HEK293 (cell line): ENCODE data around the gene ANO2.

Experiments
- CTCF ChIA-PET: fragments of 350-600 bp; formaldehyde crosslinking; extraction: SDS; loops from one replicate; lab custom pipeline; 2021; ENCODE audit warnings: antibody characterized with exemption; lab: Yijun Ruan, JAX
- POLR2A ChIA-PET: fragments of 300-600 bp; formaldehyde crosslinking; extraction: SDS; loops from one replicate; lab custom pipeline; 2020; ENCODE audit warnings: antibody characterized with exemption, inconsistent platforms; lab: Yijun Ruan, JAX
- H3K27ac ChIP-seq: fragments of 200-500 bp; sonication (Bioruptor generic); 2 replicates; pipeline ENCODE4 v1.5.1; 2014; ENCODE audit warnings: low read depth, low read length, control low read depth, inconsistent platforms; ENCODE audit errors: extremely low read depth
- H3K36me3 ChIP-seq, 2 experiments: fragments of 200-500 bp in 1 of 2; sonication (Bioruptor generic) in 1 of 2; 1 replicate in 1 of 2; 2 replicates in 1 of 2; pipeline ENCODE4 v1.5.1; 2014 to 2017; ENCODE audit warnings: inconsistent platforms in 2 of 2, low read length in 2 of 2; ENCODE audit not compliant: control insufficient read depth in 2 of 2, insufficient read depth in 1 of 2
- H3K4me1 ChIP-seq: fragments of 200-500 bp; sonication (Bioruptor generic); 2 replicates; pipeline ENCODE4 v1.5.1; 2014; ENCODE audit warnings: mild to moderate bottlenecking, low read length, inconsistent platforms; ENCODE audit not compliant: control insufficient read depth, insufficient read depth
- H3K4me3 ChIP-seq: 2 replicates; pipeline ENCODE4 v1.5.1; 2011; ENCODE audit warnings: low read depth, mild to moderate bottlenecking, control low read depth, low read length, moderate library complexity
- H3K9me3 ChIP-seq: fragments of 200-500 bp; sonication (Bioruptor generic); 2 replicates; pipeline ENCODE4 v1.5.1; 2014; ENCODE audit warnings: low read depth, low read length, inconsistent platforms; ENCODE audit not compliant: control insufficient read depth, insufficient read depth
- BCL11B ChIP-seq: fragments of 450-650 bp; formaldehyde crosslinking; IDR thresholded peaks from 2 replicates; pipeline ENCODE4 v1.5.1; 2016; ENCODE audit warnings: low read depth, missing biosample characterization, missing genetic modification characterization
- GLI2 ChIP-seq: fragments of 450-650 bp; formaldehyde crosslinking; IDR thresholded peaks from 2 replicates; pipeline ENCODE4; 2017; ENCODE audit warnings: missing biosample characterization, missing genetic modification characterization, low read depth, borderline replicate concordance
- GLIS1 ChIP-seq: fragments of 450-650 bp; formaldehyde crosslinking; IDR thresholded peaks from 2 replicates; pipeline ENCODE4 v1.5.1; 2016; ENCODE audit warnings: missing biosample characterization, missing genetic modification characterization
- HOXA7 ChIP-seq: sonication (generic); formaldehyde crosslinking; IDR thresholded peaks from 2 replicates; pipeline ENCODE4 v1.8.1; 2022; ENCODE audit warnings: missing genetic modification reagents, borderline replicate concordance
- HOXC10 ChIP-seq: sonication (generic); formaldehyde crosslinking; IDR thresholded peaks from 2 replicates; pipeline ENCODE4 v1.8.1; 2023; ENCODE audit warnings: mild to moderate bottlenecking, missing genetic modification reagents
- MYNN ChIP-seq: fragments of 450-650 bp; formaldehyde crosslinking; IDR thresholded peaks from 2 replicates; pipeline ENCODE4 v1.5.1; 2016; ENCODE audit warnings: missing biosample characterization, missing genetic modification characterization, borderline replicate concordance
- PRDM1 ChIP-seq: fragments of 450-650 bp; formaldehyde crosslinking; IDR thresholded peaks from 2 replicates; pipeline ENCODE4; 2016; ENCODE audit warnings: missing biosample characterization, missing genetic modification characterization
- SP3 ChIP-seq: fragments of 450-650 bp; formaldehyde crosslinking; IDR thresholded peaks from 2 replicates; pipeline ENCODE4 v1.5.1; 2016; ENCODE audit warnings: missing biosample characterization, missing genetic modification characterization
- TCF7L2 ChIP-seq: IDR thresholded peaks from 2 replicates; pipeline ENCODE4 v1.6.1; 2011; ENCODE audit warnings: low read depth, mild to moderate bottlenecking, inconsistent platforms, low read length, moderate library complexity, borderline replicate concordance
- ZNF112 ChIP-seq: fragments of 450-650 bp; formaldehyde crosslinking; IDR thresholded peaks from 2 replicates; pipeline ENCODE4 v1.5.0; 2017; ENCODE audit warnings: missing biosample characterization, missing genetic modification characterization
- ZNF121 ChIP-seq: fragments of 450-650 bp; formaldehyde crosslinking; IDR thresholded peaks from 2 replicates; pipeline ENCODE4 v1.5.1; 2016; ENCODE audit warnings: missing biosample characterization, missing genetic modification characterization
- ZNF133 ChIP-seq: fragments of 450-650 bp; formaldehyde crosslinking; IDR thresholded peaks from 2 replicates; pipeline ENCODE4 v1.5.1; 2016; ENCODE audit warnings: missing biosample characterization, missing genetic modification characterization
- ZNF140 ChIP-seq: fragments of 450-650 bp; formaldehyde crosslinking; IDR thresholded peaks from 2 replicates; pipeline ENCODE4 v1.5.1; 2016; ENCODE audit warnings: missing biosample characterization, missing genetic modification characterization
- ZNF2 ChIP-seq: fragments of 450-650 bp; formaldehyde crosslinking; IDR thresholded peaks from 2 replicates; pipeline ENCODE4 v1.5.1; 2016; ENCODE audit warnings: missing biosample characterization, missing genetic modification characterization
- ZNF211 ChIP-seq: fragments of 450-650 bp; formaldehyde crosslinking; IDR thresholded peaks from 2 replicates; pipeline ENCODE4 v1.5.1; 2016; ENCODE audit warnings: low read depth, missing biosample characterization, missing genetic modification characterization
- ZNF23 ChIP-seq: fragments of 450-650 bp; formaldehyde crosslinking; IDR thresholded peaks from 2 replicates; pipeline ENCODE4 v1.5.1; 2016; ENCODE audit warnings: missing biosample characterization, missing genetic modification characterization, borderline replicate concordance
- ZNF274 ChIP-seq, 2 experiments: fragments of 200-500 bp in 1 of 2; fragments of 450-650 bp in 1 of 2; sonication (Bioruptor generic) in 1 of 2; formaldehyde crosslinking in 1 of 2; IDR thresholded peaks; 2 replicates each; pipeline versions ENCODE4 v1.5.1 to v1.6.1; 2014 to 2016; ENCODE audit warnings: borderline replicate concordance in 1 of 2, inconsistent platforms in 1 of 2, low read length in 1 of 2, missing biosample characterization in 1 of 2, missing genetic modification characterization in 1 of 2
- ZNF473 ChIP-seq: fragments of 450-650 bp; formaldehyde crosslinking; IDR thresholded peaks from 2 replicates; pipeline ENCODE4 v1.5.1; 2017; ENCODE audit warnings: missing biosample characterization, missing genetic modification characterization
- ZNF521 ChIP-seq: fragments of 450-650 bp; formaldehyde crosslinking; IDR thresholded peaks from 2 replicates; pipeline ENCODE4 v1.5.1; 2017; ENCODE audit warnings: missing biosample characterization, mild to moderate bottlenecking, missing genetic modification characterization
- ZNF558 ChIP-seq: fragments of 450-650 bp; formaldehyde crosslinking; IDR thresholded peaks from 2 replicates; pipeline ENCODE4 v1.5.1; 2016; ENCODE audit warnings: missing biosample characterization, missing genetic modification characterization
- ZNF701 ChIP-seq: fragments of 450-650 bp; formaldehyde crosslinking; IDR thresholded peaks from 2 replicates; pipeline ENCODE4 v1.5.1; 2016; ENCODE audit warnings: missing biosample characterization, missing genetic modification characterization
- ZNF837 ChIP-seq: fragments of 450-650 bp; formaldehyde crosslinking; IDR thresholded peaks from 2 replicates; pipeline ENCODE4 v1.5.1; 2016; ENCODE audit warnings: missing biosample characterization, missing genetic modification characterization
- ZXDB ChIP-seq: fragments of 450-650 bp; formaldehyde crosslinking; IDR thresholded peaks from 2 replicates; pipeline ENCODE4 v1.5.1; 2016; ENCODE audit warnings: missing biosample characterization, missing genetic modification characterization
- TF ChIP-seq, protein P1 (sequence below): fragments of 450-650 bp; formaldehyde crosslinking; IDR thresholded peaks from 2 replicates; pipeline ENCODE4 v1.5.1; 2016; ENCODE audit warnings: missing biosample characterization, missing genetic modification characterization
- TF ChIP-seq, protein P2 (sequence below): fragments of 450-650 bp; formaldehyde crosslinking; IDR thresholded peaks from 2 replicates; pipeline ENCODE4 v1.5.1; 2016; ENCODE audit warnings: missing biosample characterization, missing genetic modification characterization
- TF ChIP-seq, protein P3 (sequence below): fragments of 450-650 bp; formaldehyde crosslinking; IDR thresholded peaks from 2 replicates; pipeline ENCODE4 v1.5.1; 2016; ENCODE audit warnings: missing biosample characterization, missing genetic modification characterization

Gene ANO2

DNA sequence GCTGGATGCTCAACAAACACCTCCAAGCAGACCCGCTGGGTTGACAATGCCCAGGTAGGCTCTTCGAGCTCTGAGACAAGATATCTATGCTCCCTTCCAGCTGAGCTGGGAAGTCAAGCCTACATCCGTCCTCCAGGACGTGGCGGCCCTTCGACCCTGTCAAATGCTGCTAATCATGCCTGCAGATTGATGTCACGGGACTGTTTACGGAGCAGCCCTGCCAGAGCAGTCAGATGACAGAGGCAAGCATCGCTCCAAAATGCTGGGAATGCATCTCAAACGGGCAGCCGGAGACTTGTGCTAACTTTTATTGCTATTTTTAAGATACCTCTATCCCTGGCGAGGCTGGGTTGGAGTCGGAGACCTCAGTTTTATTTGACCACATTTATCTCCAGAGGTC lies 373.9 kb downstream of the ANO2 start:
- Histone ChIP-seq H3K4me3 (no peak overlapping the region), H3K27ac (no peak overlapping the region), H3K4me1 (no peaks in the 10 kb centered on the region), H3K36me3 (no peaks in the 10 kb centered on the region), H3K9me3 (no peaks in the 10 kb centered on the region)
- ChIA-PET CTCF (no interaction called here), POLR2A (no interaction called here)
- TF ChIP-seq ZNF558 (tag by site-specific recombination), result no peak
- TF ChIP-seq GLIS1 (tag by site-specific recombination), result no peak
- TF ChIP-seq BCL11B, result no peak
- no peak for TF ChIP-seq ZNF121 (tag by site-specific recombination)
- TF ChIP-seq ZNF2, result no peak
- no peak for TF ChIP-seq GLI2
- TF ChIP-seq, protein P1, sequence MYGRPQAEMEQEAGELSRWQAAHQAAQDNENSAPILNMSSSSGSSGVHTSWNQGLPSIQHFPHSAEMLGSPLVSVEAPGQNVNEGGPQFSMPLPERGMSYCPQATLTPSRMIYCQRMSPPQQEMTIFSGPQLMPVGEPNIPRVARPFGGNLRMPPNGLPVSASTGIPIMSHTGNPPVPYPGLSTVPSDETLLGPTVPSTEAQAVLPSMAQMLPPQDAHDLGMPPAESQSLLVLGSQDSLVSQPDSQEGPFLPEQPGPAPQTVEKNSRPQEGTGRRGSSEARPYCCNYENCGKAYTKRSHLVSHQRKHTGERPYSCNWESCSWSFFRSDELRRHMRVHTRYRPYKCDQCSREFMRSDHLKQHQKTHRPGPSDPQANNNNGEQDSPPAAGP (tag by site-specific recombination), result no peak

DNA sequence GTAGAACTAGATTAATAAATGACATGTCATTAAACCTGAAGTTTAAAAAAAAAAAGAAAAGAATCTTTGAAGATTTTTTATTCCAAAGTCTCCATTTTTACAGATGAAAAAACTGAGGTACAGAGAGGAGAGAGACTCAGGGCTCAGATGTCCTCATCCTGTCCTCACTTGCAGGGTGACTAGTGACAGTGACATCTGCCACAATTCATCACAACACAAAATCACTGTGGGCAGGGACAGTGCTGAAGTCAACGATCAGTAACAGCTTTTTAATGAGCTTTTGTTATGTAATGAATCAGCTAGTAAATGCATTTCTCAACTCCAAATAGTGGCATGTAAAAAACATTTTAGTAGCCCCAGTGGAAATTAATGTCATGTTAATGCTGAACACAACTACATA lies 374.6 kb downstream of the ANO2 start:
- Histone ChIP-seq H3K4me3 (no peak overlapping the region), H3K36me3 (no peaks in the 10 kb centered on the region), H3K4me1 (no peaks in the 10 kb centered on the region), H3K27ac (no peak overlapping the region), H3K9me3 (no peaks in the 10 kb centered on the region)
- ChIA-PET POLR2A (no interaction called here), CTCF (interaction anchor here (0.9 to 1.6 kb wide), 2 partner anchors 78 to 467 kb away, joined by 3 to 6 read pairs; no protein-coding TSS in a partner anchor)
- TF ChIP-seq ZNF701 (tag by site-specific recombination) (no peak), ZNF211 (tag by site-specific recombination) (no peak), ZNF521 (tag by site-specific recombination) (no peak), ZNF23 (no peak), ZXDB (tag by site-specific recombination) (no peak), ZNF112 (tag by site-specific recombination) (no peak), TCF7L2 (no peak), MYNN (tag by site-specific recombination) (no peak), PRDM1 (tag by site-specific recombination) (no peak), ZNF133 (no peak), ZNF274 (IDR thresholded peaks at IDR 0.05; ENCODE audit: low read length) (no peak), ZNF274 (tag by site-specific recombination; IDR thresholded peaks at IDR 0.05; ENCODE audit: borderline replicate concordance) (no peak), HOXA7 (no peak), ZNF473 (tag by site-specific recombination) (no peak), HOXC10 (CRISPR knock-in tag) (no peak), SP3 (no peak), ZNF837 (no peak), ZNF140 (tag by site-specific recombination) (no peak)
- TF ChIP-seq, protein P2, sequence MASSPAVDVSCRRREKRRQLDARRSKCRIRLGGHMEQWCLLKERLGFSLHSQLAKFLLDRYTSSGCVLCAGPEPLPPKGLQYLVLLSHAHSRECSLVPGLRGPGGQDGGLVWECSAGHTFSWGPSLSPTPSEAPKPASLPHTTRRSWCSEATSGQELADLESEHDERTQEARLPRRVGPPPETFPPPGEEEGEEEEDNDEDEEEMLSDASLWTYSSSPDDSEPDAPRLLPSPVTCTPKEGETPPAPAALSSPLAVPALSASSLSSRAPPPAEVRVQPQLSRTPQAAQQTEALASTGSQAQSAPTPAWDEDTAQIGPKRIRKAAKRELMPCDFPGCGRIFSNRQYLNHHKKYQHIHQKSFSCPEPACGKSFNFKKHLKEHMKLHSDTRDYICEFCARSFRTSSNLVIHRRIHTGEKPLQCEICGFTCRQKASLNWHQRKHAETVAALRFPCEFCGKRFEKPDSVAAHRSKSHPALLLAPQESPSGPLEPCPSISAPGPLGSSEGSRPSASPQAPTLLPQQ (tag by site-specific recombination), result no peak
- TF ChIP-seq, protein P3, sequence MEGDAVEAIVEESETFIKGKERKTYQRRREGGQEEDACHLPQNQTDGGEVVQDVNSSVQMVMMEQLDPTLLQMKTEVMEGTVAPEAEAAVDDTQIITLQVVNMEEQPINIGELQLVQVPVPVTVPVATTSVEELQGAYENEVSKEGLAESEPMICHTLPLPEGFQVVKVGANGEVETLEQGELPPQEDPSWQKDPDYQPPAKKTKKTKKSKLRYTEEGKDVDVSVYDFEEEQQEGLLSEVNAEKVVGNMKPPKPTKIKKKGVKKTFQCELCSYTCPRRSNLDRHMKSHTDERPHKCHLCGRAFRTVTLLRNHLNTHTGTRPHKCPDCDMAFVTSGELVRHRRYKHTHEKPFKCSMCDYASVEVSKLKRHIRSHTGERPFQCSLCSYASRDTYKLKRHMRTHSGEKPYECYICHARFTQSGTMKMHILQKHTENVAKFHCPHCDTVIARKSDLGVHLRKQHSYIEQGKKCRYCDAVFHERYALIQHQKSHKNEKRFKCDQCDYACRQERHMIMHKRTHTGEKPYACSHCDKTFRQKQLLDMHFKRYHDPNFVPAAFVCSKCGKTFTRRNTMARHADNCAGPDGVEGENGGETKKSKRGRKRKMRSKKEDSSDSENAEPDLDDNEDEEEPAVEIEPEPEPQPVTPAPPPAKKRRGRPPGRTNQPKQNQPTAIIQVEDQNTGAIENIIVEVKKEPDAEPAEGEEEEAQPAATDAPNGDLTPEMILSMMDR, result no peak
